Testis (tissue), 3 donors: ENCODE data around the gene HEMK1. TPM values are rescaled to one million over a fixed set of nuclear protein-coding genes. Genes with fewer than 3 reads are reported as not detected.

ENCODE experiments used
- DNase-seq: peaks from one replicate; pipeline ENCODE4 v3.0.0-alpha.2; 2019
- H3K27ac ChIP-seq, 2 donors: fragments of 200-600 bp; sonication (generic); one replicate each; pipeline ENCODE4 v1.5.1; 2019
- H3K27me3 ChIP-seq: fragments of 200-600 bp; sonication (generic); one replicate; pipeline ENCODE4 v1.5.1; 2019
- H3K36me3 ChIP-seq: fragments of 200-600 bp; sonication (generic); one replicate; pipeline ENCODE4 v1.5.1; 2017; ENCODE audit warnings: low read depth; ENCODE audit errors: missing control alignments
- H3K4me1 ChIP-seq: fragments of 200-600 bp; sonication (generic); one replicate; pipeline ENCODE4 v1.5.1; 2019
- H3K4me3 ChIP-seq, 2 donors: fragments of 200-600 bp; sonication (generic); one replicate each; pipeline ENCODE4 v1.5.1; 2017 to 2019
- H3K9me3 ChIP-seq: fragments of 200-600 bp; sonication (generic); one replicate; pipeline ENCODE4 v1.5.1; 2017
- POLR2A ChIP-seq: fragments of 450-650 bp; IDR thresholded peaks from one replicate; pipeline ENCODE4 v1.6.1; 2017; ENCODE audit warnings: antibody characterized with exemption, mild to moderate bottlenecking, moderate library complexity
- WGBS, 2 donors: methylation state at CpG; one replicate each; pipeline ENCODE4 v1.1.5; 2018; 5-methylcytosine and 5-hydroxymethylcytosine counted together
- intact Hi-C: fragments of 100-400 bp; cut with DNase I; formaldehyde crosslinking; loops from one replicate; pipeline ENCODE4 v1.15.1; 2023; ENCODE audit warnings: low total_unique reads
- polyA plus RNA-seq: library from polyadenylated mRNA; stranded (reverse); fragments of 350-450 nt; fragmentation: Illumina TruSeq; extraction: RNeasy Lipid Tissue Mini Kit (QIAGEN cat#74804); gene quantifications from one replicate; pipeline ENCODE4 v1.2.3, GENCODE V29; 2014; ENCODE audit warnings: low read depth, low replicate concordance; ENCODE audit not compliant: insufficient read depth
- total RNA-seq, 2 donors: library from RNA; depleted of rRNA; stranded (reverse); fragments of >200 nt; gene quantifications; one replicate each; pipeline ENCODE4 v1.2.3, GENCODE V29; 2016
- TF ChIP-seq, protein P1 (sequence below), 3 experiments: fragments of 450-650 bp in 2 of 3; fragments of 200-600 bp in 1 of 3; sonication (generic) in 1 of 3; IDR thresholded peaks; one replicate each; pipeline ENCODE4 v1.5.1; 2016 to 2019; ENCODE audit warnings: antibody characterized with exemption in 3 of 3, mild to moderate bottlenecking in 2 of 3, moderate library complexity in 1 of 3

HEMK1 gene
- total and polyA plus RNA-seq, 3 donors from 2014 or later, result 12.8 to 25.7 (median 13.1) TPM

DNA sequence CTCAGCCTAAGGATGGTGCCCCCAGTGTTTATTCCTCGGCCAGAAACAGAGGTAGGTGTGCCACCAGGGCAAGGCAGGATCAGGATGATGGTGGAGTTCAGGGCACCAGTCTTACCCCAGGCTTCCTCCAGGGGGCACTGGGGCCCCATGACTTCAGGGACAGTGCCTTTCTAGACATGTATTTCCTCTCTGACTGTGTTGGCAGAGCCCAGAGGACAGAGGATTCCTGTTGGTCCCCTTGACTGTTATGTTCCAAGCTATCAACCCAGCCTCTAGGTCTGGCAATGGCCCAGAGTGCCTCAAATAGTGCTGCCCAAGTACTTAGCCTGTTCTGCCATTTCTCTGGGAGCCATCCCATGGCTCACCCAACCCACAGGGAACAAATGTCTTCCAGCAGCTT is 2.8 kb downstream of the HEMK1 start:
- no peak overlapping the region for H3K4me3 ChIP-seq
- TF ChIP-seq, protein P1, sequence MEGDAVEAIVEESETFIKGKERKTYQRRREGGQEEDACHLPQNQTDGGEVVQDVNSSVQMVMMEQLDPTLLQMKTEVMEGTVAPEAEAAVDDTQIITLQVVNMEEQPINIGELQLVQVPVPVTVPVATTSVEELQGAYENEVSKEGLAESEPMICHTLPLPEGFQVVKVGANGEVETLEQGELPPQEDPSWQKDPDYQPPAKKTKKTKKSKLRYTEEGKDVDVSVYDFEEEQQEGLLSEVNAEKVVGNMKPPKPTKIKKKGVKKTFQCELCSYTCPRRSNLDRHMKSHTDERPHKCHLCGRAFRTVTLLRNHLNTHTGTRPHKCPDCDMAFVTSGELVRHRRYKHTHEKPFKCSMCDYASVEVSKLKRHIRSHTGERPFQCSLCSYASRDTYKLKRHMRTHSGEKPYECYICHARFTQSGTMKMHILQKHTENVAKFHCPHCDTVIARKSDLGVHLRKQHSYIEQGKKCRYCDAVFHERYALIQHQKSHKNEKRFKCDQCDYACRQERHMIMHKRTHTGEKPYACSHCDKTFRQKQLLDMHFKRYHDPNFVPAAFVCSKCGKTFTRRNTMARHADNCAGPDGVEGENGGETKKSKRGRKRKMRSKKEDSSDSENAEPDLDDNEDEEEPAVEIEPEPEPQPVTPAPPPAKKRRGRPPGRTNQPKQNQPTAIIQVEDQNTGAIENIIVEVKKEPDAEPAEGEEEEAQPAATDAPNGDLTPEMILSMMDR (IDR thresholded peaks at IDR 0.05), result peak; percentile 80 to 86 (median 84)
- no peak for TF ChIP-seq POLR2A
- no peaks in the 10 kb centered on the region for H3K27me3 ChIP-seq
- 40 to 43% methylated on average over 1 of the region's 1 CpG for WGBS, 2 donors
- peaks cover 14% of the 10 kb centered on the region for H3K4me1 ChIP-seq
- H3K36me3 ChIP-seq, result no peaks in the 10 kb centered on the region
- intact Hi-C loops, result loop anchor here (5.0 kb wide), 1 partner anchor 40 kb away; the partner anchor contains the start of gene CISH
- peak; percentile 77 for DNase-seq
- H3K27ac ChIP-seq, result no peak overlapping the region
- H3K9me3 ChIP-seq, result no peaks in the 10 kb centered on the region

GRCh38 chr3:50572801-50573371 is 3.6 kb downstream of the HEMK1 start:
- intact Hi-C loops, result loop anchor here (5.0 kb wide), 1 partner anchor 39 kb away; the partner anchor contains the start of gene CISH
- WGBS, 2 donors, result 94 to 100% methylated on average over 3 to 4 of the region's 4 CpGs
- no peak for DNase-seq
- Histone ChIP-seq H3K9me3 (no peaks in the 10 kb centered on the region), H3K4me3 (no peak overlapping the region), H3K4me1 (peaks cover 14% of the 10 kb centered on the region), H3K27ac (no peak overlapping the region), H3K27me3 (no peaks in the 10 kb centered on the region), H3K36me3 (no peaks in the 10 kb centered on the region)
- TF ChIP-seq, protein P1 (IDR thresholded peaks at IDR 0.05), result no peak
- TF ChIP-seq POLR2A, result no peak

GRCh38 chr3:50573566-50574443 is 4.5 kb downstream of the HEMK1 start:
- intact Hi-C loops, result loop anchor here (5.0 kb wide), 1 partner anchor 38 kb away; the partner anchor contains the start of gene CISH
- 88% methylated on average over 8 of the region's 8 CpGs for WGBS, 2 donors
- DNase-seq, result no peak

GRCh38 chr3:50574444-50574831 is 5.1 kb downstream of the HEMK1 start:
- peaks cover 9% of the 10 kb centered on the region for H3K4me1 ChIP-seq
- DNase-seq, result no peak
- no peak overlapping the region for H3K27ac ChIP-seq
- WGBS, 2 donors, result 50 to 86% methylated on average over 1 of the region's 1 CpG
- no peaks in the 10 kb centered on the region for H3K27me3 ChIP-seq
- H3K4me3 ChIP-seq, result no peak overlapping the region
- TF ChIP-seq, protein P1 (IDR thresholded peaks at IDR 0.05), result no peak
- TF ChIP-seq POLR2A, result no peak
- intact Hi-C loops, result loop anchor here (5.0 kb wide), 1 partner anchor 38 kb away; the partner anchor contains the start of gene CISH
- H3K9me3 ChIP-seq, result no peaks in the 10 kb centered on the region
- H3K36me3 ChIP-seq, result no peaks in the 10 kb centered on the region

More at GRCh38 chr3:50573566-50574443, 4.5 kb downstream of the HEMK1 start:
- TF ChIP-seq, protein P1 (IDR thresholded peaks at IDR 0.05), result no peak
- no peak for TF ChIP-seq POLR2A
- no peaks in the 10 kb centered on the region for H3K9me3 ChIP-seq
- no peak overlapping the region for H3K4me3 ChIP-seq
- no peak overlapping the region for H3K27ac ChIP-seq
- H3K27me3 ChIP-seq, result no peaks in the 10 kb centered on the region
- no peaks in the 10 kb centered on the region for H3K36me3 ChIP-seq
- H3K4me1 ChIP-seq, result peaks cover 9% of the 10 kb centered on the region
